ENCODE measurements around the gene AXIN1.

GRCh38 chr16:314351-314750 is 38.2 kb downstream of the AXIN1 start:
- no peak for TF ChIP-seq CTCF (conservative IDR thresholded peaks at IDR 0.05; ENCODE audit: low read length)
- no peak for TF ChIP-seq EZH2phosphoT487 (IDR thresholded peaks at IDR 0.05; ENCODE audit: borderline replicate concordance)

All from Loucy (cell line).